Caco-2 (cell line): Measurements from ENCODE around the gene ZBTB16. TPM values are rescaled to one million over a fixed set of nuclear protein-coding genes. Genes with fewer than 3 reads are reported as not detected.
A peak's percentile ranks its signal among the peaks of the same experiment; 100 is the strongest.

Experiments
- BruUV-seq: library from RNA; stranded (reverse); fragments of 400-500 nt; replicated peaks from 2 replicates; lab custom pipeline; 2021; lab: Mats Ljungman, UMichigan
- CTCF ChIA-PET: fragments of 300-600 bp; sonication (Branson Sonifier 250); formaldehyde crosslinking; loops from one replicate; lab custom pipeline; 2022; ENCODE audit warnings: antibody characterized with exemption; lab: Charles Lee
- POLR2A ChIA-PET: fragments of 300-600 bp; sonication (Branson Sonifier 250); formaldehyde crosslinking; loops from one replicate; lab custom pipeline; 2022; ENCODE audit warnings: antibody characterized with exemption; lab: Charles Lee
- DNase-seq, 2 experiments: peaks; one replicate each; pipeline versions ENCODE4 v3.0.0 to v3.0.0-alpha.2; 2020 to 2022
- H3K27me3 ChIP-seq: replicated peaks from 2 replicates; pipeline ENCODE4 v1.6.0; 2011; ENCODE audit warnings: low read length; ENCODE audit not compliant: control insufficient read depth, insufficient read depth
- H3K36me3 ChIP-seq: 2 replicates; pipeline ENCODE4 v1.5.1; 2011; ENCODE audit warnings: low read length; ENCODE audit not compliant: control insufficient read depth, insufficient read depth
- H3K4me1 ChIP-seq: fragments of 250-450 bp; sonication (Bioruptor Pico); 2 replicates; pipeline ENCODE4 v1.5.1; 2020; ENCODE audit warnings: mild to moderate bottlenecking
- H3K4me3 ChIP-seq: 2 replicates; pipeline ENCODE4 v1.5.1; 2011; ENCODE audit warnings: low read depth, mild to moderate bottlenecking, control low read depth, low read length
- H3K9me3 ChIP-seq: fragments of 250-450 bp; sonication (Bioruptor Pico); 2 replicates; pipeline ENCODE4 v1.5.1; 2020; ENCODE audit warnings: mild to moderate bottlenecking, moderate library complexity
- H3K27ac Mint-ChIP-seq: one replicate; pipeline ENCODE4 v1.8.0; 2022; ENCODE audit warnings: mixed read lengths; ENCODE audit not compliant: unreplicated experiment
- H3K27me3 Mint-ChIP-seq: one replicate; pipeline ENCODE4 v1.8.0; 2022; ENCODE audit warnings: mixed read lengths; ENCODE audit not compliant: insufficient read depth, unreplicated experiment
- H3K36me3 Mint-ChIP-seq: one replicate; pipeline ENCODE4 v1.8.0; 2022; ENCODE audit warnings: mild to moderate bottlenecking, mixed read lengths; ENCODE audit not compliant: insufficient read depth, unreplicated experiment
- H3K4me1 Mint-ChIP-seq: one replicate; pipeline ENCODE4 v1.8.0; 2022; ENCODE audit warnings: low read depth, mixed read lengths; ENCODE audit not compliant: unreplicated experiment
- H3K4me3 Mint-ChIP-seq: one replicate; pipeline ENCODE4 v1.8.0; 2022; ENCODE audit warnings: mild to moderate bottlenecking, moderate library complexity, mixed read lengths; ENCODE audit not compliant: unreplicated experiment
- H3K9me3 Mint-ChIP-seq: one replicate; pipeline ENCODE4 v1.8.0; 2022; ENCODE audit warnings: mixed read lengths; ENCODE audit not compliant: unreplicated experiment
- CTCF ChIP-seq, 2 experiments: fragments of 200-600 bp in 1 of 2; IDR thresholded peaks; 1 replicate in 1 of 2; 2 replicates in 1 of 2; pipeline versions ENCODE4 v1.5.1 to v1.8.0; 2011 to 2022; ENCODE audit warnings: antibody characterized with exemption in 1 of 2, control low read depth in 1 of 2, inconsistent platforms in 1 of 2, low read depth in 1 of 2, low read length in 1 of 2, mild to moderate bottlenecking in 1 of 2, moderate library complexity in 1 of 2; ENCODE audit not compliant: insufficient read depth in 1 of 2, severe bottlenecking in 1 of 2, unreplicated experiment in 1 of 2
- intact Hi-C: fragments of 100-400 bp; cut with micrococcal nuclease; formaldehyde crosslinking; loops from one replicate; pipeline ENCODE4 v1.10.0; 2022; ENCODE audit not compliant: unreplicated experiment
- total RNA-seq: library from RNA; stranded (reverse); gene quantifications from 2 replicates; pipeline ENCODE4 v1.2.3, GENCODE V29; 2022

Gene ZBTB16
- total RNA-seq, 1 experiment from 2014 or later: 12.7 TPM

GRCh38 chr11:114076921-114077331, 17.4 kb downstream of the ZBTB16 start:
- CTCF ChIA-PET: no interaction called here
- no peak for DNase-seq
- Histone ChIP-seq H3K4me1 (peaks cover 58% of the 10 kb centered on the region), H3K27me3 (no peaks in the 10 kb centered on the region), H3K36me3 (no peaks in the 10 kb centered on the region), H3K4me3 (peak overlapping the region; percentile 25), H3K9me3 (no peaks in the 10 kb centered on the region)
- H3K4me1 Mint-ChIP-seq: peaks cover 57% of the 10 kb centered on the region
- TF ChIP-seq CTCF (IDR thresholded peaks at IDR 0.05; ENCODE audit: insufficient read depth in 1 of 2, low read depth in 1 of 2, low read length in 1 of 2, severe bottlenecking in 1 of 2, unreplicated experiment in 1 of 2): no peak
- BruUV-seq: no TSS peak
- peak overlapping the region; percentile 72 for H3K4me3 Mint-ChIP-seq
- no peaks in the 10 kb centered on the region for H3K27me3 Mint-ChIP-seq
- peaks cover 11% of the 10 kb centered on the region for H3K36me3 Mint-ChIP-seq
- H3K9me3 Mint-ChIP-seq: no peaks in the 10 kb centered on the region
- POLR2A ChIA-PET: no interaction called here
- H3K27ac Mint-ChIP-seq: peak overlapping the region; percentile 90
- intact Hi-C loops: loop anchor here (1.0 kb wide), 1 partner anchor 102 kb away; no protein-coding TSS in a partner anchor

DNA sequence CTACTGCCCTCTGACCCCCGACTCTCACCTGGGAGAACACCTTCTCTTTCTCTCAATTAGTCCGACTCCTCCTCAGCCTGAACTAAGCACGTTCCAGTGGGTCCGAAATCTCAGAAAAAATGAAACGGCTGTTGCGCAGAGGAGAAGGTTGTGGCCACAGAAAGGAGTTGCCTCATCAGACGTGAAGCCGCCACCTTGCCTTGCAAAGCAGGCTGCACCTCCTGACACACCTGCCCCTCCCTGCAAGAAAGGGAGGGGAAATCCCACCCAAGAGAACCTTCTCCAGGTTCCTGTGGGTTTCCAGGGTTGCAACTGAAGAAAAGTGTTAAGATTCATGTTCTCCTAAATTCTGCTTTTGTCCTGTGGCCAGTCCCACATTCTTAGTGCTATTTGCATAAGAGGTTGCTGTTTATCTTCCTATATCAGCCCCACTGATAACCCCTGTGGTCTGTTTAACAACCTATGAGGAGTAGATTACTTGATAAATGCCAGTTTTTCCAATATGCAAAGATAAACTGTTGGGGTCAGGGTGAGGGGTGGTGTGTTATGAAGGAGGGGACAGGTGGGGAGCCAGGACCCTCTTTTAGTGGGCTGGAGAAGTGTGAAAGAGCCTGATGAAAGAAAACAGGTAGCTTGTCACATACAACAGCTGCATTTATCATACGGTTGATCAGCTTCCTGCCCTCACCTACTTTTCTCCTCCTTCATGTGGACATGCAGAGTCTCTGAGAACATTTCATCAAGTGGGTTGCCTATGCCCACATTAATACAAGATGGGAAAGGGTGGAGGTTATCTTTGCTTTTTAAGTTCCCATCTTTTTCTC, 18.2 kb downstream of the ZBTB16 start:
- Histone ChIP-seq H3K36me3 (no peaks in the 10 kb centered on the region), H3K9me3 (no peaks in the 10 kb centered on the region), H3K27me3 (no peaks in the 10 kb centered on the region), H3K4me1 (peaks cover 66% of the 10 kb centered on the region), H3K4me3 (peak overlapping the region; percentile 25)
- DNase-seq: peak; percentile 75 to 77
- no TSS peak for BruUV-seq
- intact Hi-C loops: loop anchor here (1.0 kb wide), 9 partner anchors 9 to 133 kb away; no protein-coding TSS in a partner anchor
- CTCF ChIA-PET: interaction anchor here (0.6 to 1.8 kb wide), 13 partner anchors 18 to 202 kb away, joined by 3 to 37 read pairs (median 8); partner anchors contain the start of genes USP28 and ZBTB16
- no peak for TF ChIP-seq CTCF (IDR thresholded peaks at IDR 0.05; ENCODE audit: insufficient read depth in 1 of 2, low read depth in 1 of 2, low read length in 1 of 2, severe bottlenecking in 1 of 2, unreplicated experiment in 1 of 2)
- POLR2A ChIA-PET: interaction anchor here (0.6 to 1.4 kb wide), 7 partner anchors 10 to 1200 kb away, joined by 3 to 12 read pairs (median 5); no protein-coding TSS in a partner anchor
- H3K9me3 Mint-ChIP-seq: no peaks in the 10 kb centered on the region
- peak overlapping the region; percentile 90 for H3K27ac Mint-ChIP-seq
- peak overlapping the region; percentile 72 for H3K4me3 Mint-ChIP-seq
- H3K27me3 Mint-ChIP-seq: no peaks in the 10 kb centered on the region
- H3K36me3 Mint-ChIP-seq: peaks cover 11% of the 10 kb centered on the region
- H3K4me1 Mint-ChIP-seq: peaks cover 57% of the 10 kb centered on the region

DNA sequence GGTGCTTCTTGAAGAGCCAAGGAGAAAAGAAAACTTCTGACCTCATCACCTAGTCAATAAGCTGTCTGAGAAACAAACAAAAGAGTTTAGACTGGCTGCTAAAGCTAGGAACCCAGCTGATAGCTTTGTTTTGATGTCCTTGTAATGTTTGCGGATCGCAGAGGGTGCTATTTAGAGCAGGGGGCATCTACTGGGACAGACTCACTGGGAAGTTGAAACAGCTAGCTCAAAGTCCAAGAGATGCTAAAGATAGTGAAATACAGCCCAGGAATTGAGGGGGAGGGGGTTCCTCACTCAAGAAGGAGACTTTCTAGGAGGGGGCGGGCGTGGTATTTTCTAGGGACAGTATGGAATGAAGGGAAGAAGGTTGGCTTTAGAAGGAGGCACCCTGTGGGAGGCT, 18.9 kb downstream of the ZBTB16 start:
- no peak for TF ChIP-seq CTCF (IDR thresholded peaks at IDR 0.05; ENCODE audit: insufficient read depth in 1 of 2, low read depth in 1 of 2, low read length in 1 of 2, severe bottlenecking in 1 of 2, unreplicated experiment in 1 of 2)
- Histone ChIP-seq H3K36me3 (no peaks in the 10 kb centered on the region), H3K4me3 (no peak overlapping the region), H3K27me3 (no peaks in the 10 kb centered on the region), H3K9me3 (no peaks in the 10 kb centered on the region), H3K4me1 (peaks cover 72% of the 10 kb centered on the region)
- Mint-ChIP-seq H3K27ac (peak overlapping the region; percentile 90), H3K4me1 (peaks cover 57% of the 10 kb centered on the region), H3K4me3 (peak overlapping the region; percentile 72), H3K36me3 (peaks cover 11% of the 10 kb centered on the region), H3K27me3 (no peaks in the 10 kb centered on the region), H3K9me3 (no peaks in the 10 kb centered on the region)
- POLR2A ChIA-PET: interaction anchor here (0.6 to 1.4 kb wide), 7 partner anchors 9 to 1199 kb away, joined by 3 to 12 read pairs (median 5); no protein-coding TSS in a partner anchor
- CTCF ChIA-PET: interaction anchor here (0.6 to 1.8 kb wide), 13 partner anchors 19 to 203 kb away, joined by 3 to 37 read pairs (median 8); partner anchors contain the start of genes USP28 and ZBTB16
- BruUV-seq: no TSS peak
- intact Hi-C loops: loop anchor here (1.0 kb wide), 8 partner anchors 8 to 132 kb away; no protein-coding TSS in a partner anchor
- peak; percentile 91 for DNase-seq
